Uterus (tissue), 4 donors: ENCODE measurements around the gene ATF6B. TPM values are rescaled to one million over a fixed set of nuclear protein-coding genes. Genes with fewer than 3 reads are reported as not detected.

ENCODE experiments used
- DNase-seq, 2 donors: peaks; one replicate each; pipeline ENCODE4 v3.0.0-alpha.2; 2019 to 2020
- H3K27ac ChIP-seq, 2 donors: fragments of 200-600 bp; sonication (generic); 1 replicate in 1 of 2; 2 replicates in 1 of 2; pipeline ENCODE4 v1.5.1; 2016 to 2018
- H3K27me3 ChIP-seq, 2 donors: fragments of 200-600 bp; sonication (generic); one replicate each; pipeline ENCODE4 v1.5.1; 2018 to 2019; ENCODE audit warnings: control low read depth in 1 of 2
- H3K36me3 ChIP-seq, 2 donors: fragments of 200-600 bp; sonication (generic); one replicate each; pipeline ENCODE4 v1.5.1; 2019; ENCODE audit warnings: control low read depth in 1 of 2
- H3K4me1 ChIP-seq, 2 donors: fragments of 200-600 bp; sonication (generic); one replicate each; pipeline ENCODE4 v1.5.1; 2018 to 2019; ENCODE audit warnings: control low read depth in 1 of 2
- H3K4me3 ChIP-seq, 2 donors: fragments of 200-600 bp; sonication (generic); 1 replicate in 1 of 2; 2 replicates in 1 of 2; pipeline ENCODE4 v1.5.1; 2018 to 2019; ENCODE audit warnings: mild to moderate bottlenecking in 1 of 2
- H3K9me3 ChIP-seq, 2 donors: fragments of 200-600 bp; sonication (generic); one replicate each; pipeline ENCODE4 v1.5.1; 2019; ENCODE audit warnings: control low read depth in 1 of 2
- CTCF ChIP-seq, 4 experiments: fragments of 200-600 bp in 2 of 4; fragments of 450-650 bp in 2 of 4; sonication (generic) in 2 of 4; IDR thresholded peaks; one replicate each; pipeline ENCODE4 v1.5.1; 2016 to 2019; ENCODE audit warnings: antibody characterized with exemption in 4 of 4, mild to moderate bottlenecking in 2 of 4, moderate library complexity in 1 of 4
- POLR2A ChIP-seq, 2 donors: fragments of 450-650 bp; IDR thresholded peaks; one replicate each; pipeline ENCODE4 v1.6.1; 2016; ENCODE audit warnings: antibody characterized with exemption in 2 of 2, mild to moderate bottlenecking in 1 of 2, moderate library complexity in 1 of 2
- intact Hi-C: fragments of 100-400 bp; cut with DNase I; formaldehyde crosslinking; loops from one replicate; pipeline ENCODE4 v1.15.1; 2023; ENCODE audit warnings: low total_unique reads
- total RNA-seq, 4 donors: library from RNA; depleted of rRNA in 3 of 4; stranded (reverse); fragments of >200 nt in 3 of 4; gene quantifications; one replicate each; pipeline versions ENCODE4 v1.1.0 to v1.2.4, GENCODE V29; 2014 to 2023
- donor health status: DM: yes; HTN: yes; CAD: no.

Gene ATF6B
- total RNA-seq, 4 donors from 2014 or later: 16.4 to 121 (median 33.6) TPM

- H3K27ac ChIP-seq: no peak overlapping the region
- H3K4me3 ChIP-seq: no peak overlapping the region
These were observed 31.4 kb downstream of the ATF6B start for GRCh38 chr6:32096394-32097258.

GRCh38 chr6:32096087-32096393 is 32.0 kb downstream of the ATF6B start:
- no peak overlapping the region for H3K4me3 ChIP-seq
- H3K4me1 ChIP-seq: peaks cover 8 to 20% of the 10 kb centered on the region in 2 donors
- TF ChIP-seq POLR2A (IDR thresholded peaks at IDR 0.05) (no peak), CTCF (IDR thresholded peaks at IDR 0.05) (no peak)
- H3K27ac ChIP-seq: peak overlapping the region; percentile 93 to 96
- intact Hi-C loops: no loop called here
- no peaks in the 10 kb centered on the region for H3K36me3 ChIP-seq
- H3K27me3 ChIP-seq: no peaks in the 10 kb centered on the region
- DNase-seq: no peak
- H3K9me3 ChIP-seq: no peaks in the 10 kb centered on the region

More at GRCh38 chr6:32096394-32097258, 31.4 kb downstream of the ATF6B start:
- Histone ChIP-seq H3K9me3 (no peaks in the 10 kb centered on the region), H3K27me3 (no peaks in the 10 kb centered on the region), H3K36me3 (no peaks in the 10 kb centered on the region), H3K4me1 (peaks cover 7 to 16% of the 10 kb centered on the region in 2 donors)
- TF ChIP-seq POLR2A (IDR thresholded peaks at IDR 0.05) (no peak), CTCF (IDR thresholded peaks at IDR 0.05) (no peak)
- intact Hi-C loops: no loop called here
- no peak for DNase-seq

GRCh38 chr6:32095338-32096086 is 32.5 kb downstream of the ATF6B start:
- no peaks in the 10 kb centered on the region for H3K36me3 ChIP-seq
- peaks cover 8 to 20% of the 10 kb centered on the region in 2 donors for H3K4me1 ChIP-seq
- no peak for TF ChIP-seq CTCF (IDR thresholded peaks at IDR 0.05)
- no peak for TF ChIP-seq POLR2A (IDR thresholded peaks at IDR 0.05)
- no peaks in the 10 kb centered on the region for H3K9me3 ChIP-seq
- no peaks in the 10 kb centered on the region for H3K27me3 ChIP-seq
- H3K4me3 ChIP-seq: no peak overlapping the region
- intact Hi-C loops: no loop called here
- no peak for DNase-seq
- peak overlapping the region; percentile 93 to 96 for H3K27ac ChIP-seq

GRCh38 chr6:32092760-32093497 is 35.1 kb downstream of the ATF6B start:
- Histone ChIP-seq H3K27me3 (no peaks in the 10 kb centered on the region), H3K4me3 (no peak overlapping the region), H3K27ac (peak overlapping the region; percentile 93 to 96), H3K9me3 (no peaks in the 10 kb centered on the region), H3K36me3 (no peaks in the 10 kb centered on the region), H3K4me1 (peaks cover 10 to 20% of the 10 kb centered on the region in 2 donors)
- peak in 1 of 2 donors; percentile 24 for TF ChIP-seq POLR2A (IDR thresholded peaks at IDR 0.05)
- no peak for TF ChIP-seq CTCF (IDR thresholded peaks at IDR 0.05)
- intact Hi-C loops: no loop called here
- peak; percentile 61 to 76 for DNase-seq
